BLaER1 treated with 17β-estradiol and CSF1 and Interleukin-3, amounts not matched to agents 10 nM and 100 nM (cell line): Measurements from ENCODE around the gene CUBN.

ENCODE experiments used
- H3K27ac ChIP-seq, 11 experiments: shearing (Covaris generic); formaldehyde crosslinking; 2 replicates each; pipeline ENCODE4 v1.8.1; 2022
- H3K27me3 ChIP-seq, 11 experiments: shearing (Covaris generic); formaldehyde crosslinking; 2 replicates each; pipeline ENCODE4 v1.8.1; 2022
- H3K36me3 ChIP-seq, 11 experiments: shearing (Covaris generic); formaldehyde crosslinking; 2 replicates each; pipeline ENCODE4 v1.8.1; 2022
- H3K4me1 ChIP-seq, 10 experiments: shearing (Covaris generic); formaldehyde crosslinking; 2 replicates each; pipeline ENCODE4 v1.8.1; 2022
- H3K4me2 ChIP-seq, 11 experiments: shearing (Covaris generic); formaldehyde crosslinking; 2 replicates each; pipeline ENCODE4 v1.8.1; 2022
- H3K4me3 ChIP-seq, 10 experiments: shearing (Covaris generic); formaldehyde crosslinking; 2 replicates each; pipeline ENCODE4 v1.8.1; 2022
- H3K9ac ChIP-seq, 11 experiments: shearing (Covaris generic); formaldehyde crosslinking; 2 replicates each; pipeline ENCODE4 v1.8.1; 2022
- H3K9me3 ChIP-seq, 11 experiments: shearing (Covaris generic); formaldehyde crosslinking; replicated peaks in 1 of 11; 2 replicates each; pipeline ENCODE4 v1.8.1; 2022
- H4K20me1 ChIP-seq, 11 experiments: shearing (Covaris generic); formaldehyde crosslinking; 2 replicates each; pipeline ENCODE4 v1.8.1; 2022
- Cebpa-rat ChIP-seq, 11 experiments: shearing (Covaris generic); IDR thresholded peaks; 2 replicates each; pipeline ENCODE4 v1.8.1; 2022

The CUBN gene

GRCh38 chr10:16967866-16968415 lies 161.7 kb downstream of the CUBN start:
- H3K4me2 ChIP-seq, result peak overlapping the region in 10 of 11 experiments; percentile 15 to 81 (median 50); a peak in 17 of 22 replicates
- no peaks in the 10 kb centered on the region for H4K20me1 ChIP-seq
- H3K9me3 ChIP-seq, result peaks cover 0 to 8% (median 0%) of the 10 kb centered on the region in 11 experiments; a peak in 3 of 22 replicates
- H3K27me3 ChIP-seq, result peaks cover 0 to 2% (median 0%) of the 10 kb centered on the region in 11 experiments; a peak in 3 of 22 replicates
- peaks cover 27 to 43% (median 34%) of the 10 kb centered on the region in 10 experiments for H3K4me1 ChIP-seq
- H3K9ac ChIP-seq, result no peak overlapping the region
- no peak for TF ChIP-seq Cebpa-rat (IDR thresholded peaks at IDR 0.05)
- H3K4me3 ChIP-seq, result no peak overlapping the region
- H3K27ac ChIP-seq, result peak overlapping the region in 2 of 11 experiments; percentile 21 to 60; a peak in 1 of 22 replicates
- no peaks in the 10 kb centered on the region for H3K36me3 ChIP-seq

DNA sequence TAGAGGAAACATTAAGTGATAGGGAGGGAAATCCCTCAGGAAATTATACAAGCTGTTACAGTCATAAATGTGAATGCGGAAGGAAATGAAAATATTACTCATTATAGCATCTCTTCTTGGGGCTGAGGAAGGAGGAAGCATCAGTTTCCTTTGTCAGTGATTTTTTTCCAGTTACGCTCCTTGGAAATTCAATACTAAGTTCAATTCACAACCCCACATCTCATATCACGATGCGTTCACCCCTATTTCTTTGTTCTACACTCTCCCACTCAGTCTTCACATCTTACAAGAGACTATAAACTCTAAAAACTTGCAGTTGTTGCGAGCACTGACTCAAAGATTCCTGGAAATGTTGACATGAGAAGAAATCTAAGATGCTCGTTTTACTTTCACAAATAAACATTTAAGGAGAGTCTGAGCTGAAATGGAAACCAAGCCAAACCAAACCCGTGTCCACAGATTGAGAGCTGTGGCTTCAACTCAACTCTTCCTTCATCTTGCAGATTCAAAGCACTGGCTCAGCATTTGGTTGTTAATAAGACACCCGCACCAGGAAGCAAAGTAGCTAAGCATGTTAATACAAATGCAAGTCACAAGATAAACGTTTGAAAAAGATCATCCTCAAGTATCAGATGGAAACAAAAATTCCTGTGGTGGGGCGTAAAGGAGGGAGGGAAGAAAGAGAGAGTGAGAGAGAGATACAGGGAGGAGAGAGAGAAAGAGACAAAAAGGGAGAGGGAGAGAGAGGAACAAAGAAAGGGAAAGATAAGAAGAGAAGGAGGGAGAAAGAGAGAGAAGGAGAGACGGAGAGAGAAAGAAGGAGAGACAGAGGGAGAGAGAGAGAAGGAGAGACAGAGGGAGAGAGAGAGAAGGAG lies 162.4 kb downstream of the CUBN start:
- TF ChIP-seq Cebpa-rat (IDR thresholded peaks at IDR 0.05), result no peak
- Histone ChIP-seq H3K36me3 (no peaks in the 10 kb centered on the region), H3K4me3 (no peak overlapping the region), H3K27me3 (peaks cover 0 to 2% (median 0%) of the 10 kb centered on the region in 11 experiments; a peak in 3 of 22 replicates), H3K4me1 (peaks cover 27 to 42% (median 34%) of the 10 kb centered on the region in 10 experiments), H3K9me3 (peaks cover 0 to 5% (median 0%) of the 10 kb centered on the region in 11 experiments; a peak in 2 of 22 replicates), H3K4me2 (peak overlapping the region; percentile 6 to 81 (median 50); a peak in 20 of 22 replicates), H3K9ac (no peak overlapping the region), H3K27ac (peak overlapping the region in 3 of 11 experiments; percentile 19 to 60 (median 21); a peak in 3 of 22 replicates), H4K20me1 (no peaks in the 10 kb centered on the region)

DNA sequence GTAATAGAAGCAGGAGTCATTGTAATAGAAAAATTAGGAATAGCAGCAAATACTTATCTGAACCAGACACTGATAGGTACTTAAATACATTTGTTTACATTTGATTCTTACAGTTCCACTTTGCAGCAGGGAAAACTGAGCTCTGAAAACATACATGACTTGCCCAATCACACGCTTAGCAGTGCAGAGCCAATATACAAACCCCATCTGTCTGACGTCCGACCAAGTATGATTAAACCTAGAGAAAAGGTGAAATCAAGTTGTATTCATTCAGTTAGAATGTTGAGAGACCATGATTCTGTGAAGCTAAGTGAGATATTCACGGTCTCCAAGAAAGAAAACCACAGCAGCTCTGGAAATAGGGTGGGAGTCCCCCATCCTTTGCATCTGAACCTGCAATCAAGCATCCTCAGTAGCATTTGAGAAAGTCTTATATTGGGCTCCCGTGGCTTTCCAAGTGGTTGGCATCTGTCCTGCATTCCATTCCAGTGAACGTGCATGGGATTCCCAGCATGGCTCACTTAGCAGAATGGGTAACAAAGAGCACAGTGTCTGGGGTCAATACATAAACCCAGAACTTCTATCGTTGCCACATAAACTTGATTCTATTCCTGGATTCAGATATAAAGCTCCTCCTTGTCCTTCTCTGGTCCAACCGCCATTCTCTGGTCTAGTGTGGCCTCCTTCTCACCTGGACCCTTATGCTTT lies 163.7 kb downstream of the CUBN start:
- no peak overlapping the region for H3K9ac ChIP-seq
- H3K9me3 ChIP-seq, result peaks cover 0 to 5% (median 0%) of the 10 kb centered on the region in 11 experiments; a peak in 1 of 22 replicates
- no peaks in the 10 kb centered on the region for H4K20me1 ChIP-seq
- H3K4me2 ChIP-seq, result peak overlapping the region in 9 of 11 experiments; percentile 48 to 81 (median 51); a peak in 13 of 22 replicates
- H3K4me3 ChIP-seq, result no peak overlapping the region
- H3K27ac ChIP-seq, result no peak overlapping the region
- H3K27me3 ChIP-seq, result no peaks in the 10 kb centered on the region; a peak in 3 of 22 replicates
- TF ChIP-seq Cebpa-rat (IDR thresholded peaks at IDR 0.05), result no peak
- no peaks in the 10 kb centered on the region for H3K36me3 ChIP-seq
- H3K4me1 ChIP-seq, result peaks cover 27 to 38% (median 32%) of the 10 kb centered on the region in 10 experiments

GRCh38 chr10:16965344-16965616 lies 164.3 kb downstream of the CUBN start:
- Histone ChIP-seq H3K4me3 (no peak overlapping the region), H3K27ac (no peak overlapping the region), H3K36me3 (no peaks in the 10 kb centered on the region), H3K27me3 (no peaks in the 10 kb centered on the region; a peak in 3 of 22 replicates), H3K4me1 (peaks cover 27 to 38% (median 32%) of the 10 kb centered on the region in 10 experiments), H3K4me2 (no peak overlapping the region), H4K20me1 (no peaks in the 10 kb centered on the region), H3K9me3 (peaks cover 0 to 5% (median 0%) of the 10 kb centered on the region in 11 experiments; a peak in 1 of 22 replicates), H3K9ac (no peak overlapping the region)
- no peak for TF ChIP-seq Cebpa-rat (IDR thresholded peaks at IDR 0.05)

DNA sequence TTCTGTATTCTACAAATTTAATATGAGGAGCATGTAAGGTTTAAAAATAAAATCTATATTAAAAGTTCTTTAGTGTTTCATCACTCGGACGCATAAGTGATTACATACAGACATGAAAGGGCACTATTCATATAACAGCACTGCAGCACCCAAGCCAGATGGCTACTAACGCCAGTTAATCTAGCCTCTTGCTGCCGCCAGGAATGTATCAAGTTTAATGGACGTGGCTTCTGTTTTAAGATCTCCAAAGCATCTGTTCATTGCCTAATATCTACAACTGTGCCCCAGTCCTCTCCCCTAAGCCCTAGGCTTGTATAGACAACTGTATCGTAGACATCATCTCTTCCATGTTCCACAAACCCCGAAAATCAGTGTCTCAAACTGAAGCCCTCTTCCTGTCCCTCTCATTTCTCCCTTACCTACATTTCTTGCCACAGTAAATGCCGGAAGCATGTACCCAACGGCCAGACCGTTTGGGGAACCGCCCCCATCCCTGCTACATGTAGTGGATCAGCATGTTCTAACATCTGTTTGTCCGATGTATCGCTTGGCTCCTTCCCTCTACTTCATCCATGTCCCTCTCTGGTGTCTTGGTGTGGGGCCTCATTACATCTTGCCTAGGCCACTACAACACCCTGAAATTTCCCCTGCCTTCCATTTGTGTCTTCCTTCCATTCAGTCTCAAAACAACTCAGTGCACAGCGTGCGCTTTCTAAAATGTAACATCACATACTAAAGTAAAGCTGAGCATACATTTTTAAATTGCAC lies 164.9 kb downstream of the CUBN start:
- Histone ChIP-seq H3K4me2 (no peak overlapping the region), H3K27me3 (no peaks in the 10 kb centered on the region; a peak in 3 of 22 replicates), H3K4me1 (peaks cover 26 to 34% (median 30%) of the 10 kb centered on the region in 10 experiments), H3K9ac (no peak overlapping the region), H3K36me3 (no peaks in the 10 kb centered on the region), H3K9me3 (peaks cover 0 to 3% (median 0%) of the 10 kb centered on the region in 11 experiments; a peak in 1 of 22 replicates), H4K20me1 (no peaks in the 10 kb centered on the region), H3K4me3 (no peak overlapping the region), H3K27ac (no peak overlapping the region)
- TF ChIP-seq Cebpa-rat (IDR thresholded peaks at IDR 0.05), result no peak

DNA sequence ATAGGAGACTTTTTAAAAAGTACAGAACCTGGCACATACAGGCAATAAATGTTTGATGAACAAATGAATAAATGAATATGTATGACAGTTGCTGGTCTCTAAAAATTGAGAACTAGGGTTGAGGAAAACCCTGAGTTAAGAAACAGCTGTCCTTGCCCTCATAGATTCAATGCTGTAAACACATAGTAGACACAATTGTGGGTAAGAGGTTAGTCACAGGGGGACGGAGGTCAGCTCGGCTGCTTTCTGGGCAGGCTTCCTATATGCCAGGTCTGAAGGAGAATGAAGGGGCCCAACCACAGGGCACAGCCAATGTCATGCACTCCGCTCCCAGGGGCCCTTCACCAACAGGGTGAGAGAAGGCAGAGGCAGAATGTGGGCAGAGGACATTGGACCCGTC lies 169.1 kb downstream of the CUBN start:
- Histone ChIP-seq H3K4me3 (no peak overlapping the region), H3K27me3 (no peaks in the 10 kb centered on the region; a peak in 3 of 22 replicates), H3K4me2 (no peak overlapping the region), H3K4me1 (0 out of 20 replicates have a peak, but pooled peaks cover 0 to 5% (median 0%) of the 10 kb centered on the region in 10 experiments), H3K9me3 (no peaks in the 10 kb centered on the region), H3K9ac (no peak overlapping the region), H4K20me1 (no peaks in the 10 kb centered on the region), H3K27ac (no peak overlapping the region), H3K36me3 (no peaks in the 10 kb centered on the region)
- TF ChIP-seq Cebpa-rat (IDR thresholded peaks at IDR 0.05), result no peak

DNA sequence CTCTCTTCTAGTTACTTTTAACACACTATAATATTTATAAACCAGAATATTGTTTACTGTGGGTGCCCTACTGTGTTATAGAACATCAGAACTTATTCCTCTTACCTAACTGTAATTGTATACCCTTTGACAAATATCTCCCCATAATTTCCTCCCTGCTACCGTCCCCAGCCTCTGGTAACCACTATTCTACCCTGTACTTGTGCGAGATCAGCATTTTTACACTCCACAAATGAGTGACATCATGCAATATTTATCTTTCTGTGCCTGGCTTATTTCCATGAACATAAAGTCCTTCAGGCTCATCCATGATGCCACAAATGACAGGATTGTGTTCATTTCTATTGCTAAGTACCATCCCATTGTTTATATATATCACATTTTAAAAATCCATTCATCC lies 172.6 kb downstream of the CUBN start:
- Histone ChIP-seq H4K20me1 (no peaks in the 10 kb centered on the region), H3K4me3 (no peak overlapping the region), H3K4me2 (no peak overlapping the region), H3K27me3 (no peaks in the 10 kb centered on the region; a peak in 1 of 22 replicates), H3K4me1 (peaks cover 10 to 15% (median 11%) of the 10 kb centered on the region in 10 experiments), H3K9ac (no peak overlapping the region), H3K9me3 (no peaks in the 10 kb centered on the region), H3K27ac (no peak overlapping the region), H3K36me3 (no peaks in the 10 kb centered on the region)
- no peak for TF ChIP-seq Cebpa-rat (IDR thresholded peaks at IDR 0.05)

- no peak overlapping the region for H3K4me2 ChIP-seq
- no peak overlapping the region for H3K27ac ChIP-seq
- H4K20me1 ChIP-seq, result no peaks in the 10 kb centered on the region
- no peak for TF ChIP-seq Cebpa-rat (IDR thresholded peaks at IDR 0.05)
- H3K27me3 ChIP-seq, result no peaks in the 10 kb centered on the region; a peak in 1 of 22 replicates
- H3K4me1 ChIP-seq, result peaks cover 26 to 37% (median 33%) of the 10 kb centered on the region in 10 experiments
- no peak overlapping the region for H3K4me3 ChIP-seq
- H3K9ac ChIP-seq, result no peak overlapping the region
- no peaks in the 10 kb centered on the region for H3K9me3 ChIP-seq
- H3K36me3 ChIP-seq, result no peaks in the 10 kb centered on the region
Measured at GRCh38 chr10:16954280-16955030, 175.2 kb downstream of the CUBN start.
